Erythroblast (primary cell): ENCODE results near the gene VAV3.

ENCODE experiments used
- GATA1 ChIP-seq: IDR thresholded peaks from 2 replicates; pipeline ENCODE4 v1.6.1; 2011; ENCODE audit warnings: low read depth, mild to moderate bottlenecking, control low read depth, low read length, moderate library complexity
- POLR2A ChIP-seq: IDR thresholded peaks from 2 replicates; pipeline ENCODE4 v1.6.1; 2011; ENCODE audit warnings: mild to moderate bottlenecking, low read length

GRCh38 chr1:107824946-107825345, 140.0 kb downstream of the VAV3 start:
- TF ChIP-seq POLR2A (no peak), GATA1 (no peak)
